Activated CD8-positive, alpha-beta memory T cell treated with anti-CD3 and anti-CD28 coated beads for 36 hours (primary cell): Measurements from ENCODE around the gene ETV4. TPM values are rescaled to one million over a fixed set of nuclear protein-coding genes. Genes with fewer than 3 reads are reported as not detected.

Source experiments
- total RNA-seq, 2 experiments: library from RNA; stranded (reverse); gene quantifications; one replicate each; pipeline ENCODE4 v1.2.3, GENCODE V29; 2021

ETV4 gene
- total RNA-seq, 2 experiments from 2014 or later = 9.8 to 10.0 TPM

Other genes starting within 250 kb of the ETV4 start
- gene ARL4D, start 147.3 kb downstream of the ETV4 start, total RNA-seq = 1 to 10 TPM; 2.2 to 2.6 TPM
- 10 to 100 TPM; 53.6 to 55.4 TPM for gene DHX8, start 62.4 kb downstream of the ETV4 start, total RNA-seq
- under 1 TPM; 0.42 to 0.55 TPM for gene MEOX1, start 115.6 kb upstream of the ETV4 start, total RNA-seq
- not detected for gene SOST, start 212.5 kb upstream of the ETV4 start, total RNA-seq
- gene DUSP3, start 232.6 kb upstream of the ETV4 start, total RNA-seq = 10 to 100 TPM; 19.6 to 20.3 TPM
- not detected for gene CFAP97D1, start 234.1 kb upstream of the ETV4 start, total RNA-seq